Brain microvascular endothelial cell (primary cell): Measurements from ENCODE around the gene APBA1.

Experiments used
- DNase-seq: peaks from one replicate; pipeline ENCODE4 v3.0.0-alpha.2; 2020
- H3K27ac ChIP-seq: fragments of 250-450 bp; sonication (Bioruptor Pico); 2 replicates; pipeline ENCODE4 v1.5.1; 2020; ENCODE audit warnings: mild to moderate bottlenecking, moderate library complexity
- H3K27me3 ChIP-seq: fragments of 250-450 bp; sonication (Bioruptor Pico); replicated peaks from 2 replicates; pipeline ENCODE4 v1.5.1; 2020; ENCODE audit warnings: mild to moderate bottlenecking
- H3K36me3 ChIP-seq: fragments of 250-450 bp; sonication (Bioruptor Pico); replicated peaks from 2 replicates; pipeline ENCODE4 v1.5.1; 2020; ENCODE audit warnings: mild to moderate bottlenecking
- H3K4me3 ChIP-seq: 2 replicates; pipeline ENCODE4 v1.5.1; 2011; ENCODE audit warnings: low read depth, mild to moderate bottlenecking, control low read depth, low read length, moderate library complexity
- CTCF ChIP-seq: IDR thresholded peaks from 2 replicates; pipeline ENCODE4 v1.5.1; 2011; ENCODE audit warnings: low read depth, mild to moderate bottlenecking, moderate library complexity, low read length, control low read depth, inconsistent platforms; ENCODE audit errors: missing control alignments
- in situ Hi-C: cut with HindIII; loops from 2 replicates; pipeline ENCODE4 v1.10.0; 2017; ENCODE audit warnings: low sequenced_read_pairs, low pct_ligation_motif_present

APBA1 gene

GRCh38 chr9:69470186-69470977, 201.8 kb downstream of the APBA1 start:
- DNase-seq, result no peak
- H3K4me3 ChIP-seq, result no peak overlapping the region
- in situ Hi-C loops, result no loop called here
- no peaks in the 10 kb centered on the region for H3K36me3 ChIP-seq
- no peaks in the 10 kb centered on the region for H3K27me3 ChIP-seq
- TF ChIP-seq CTCF, result no peak
- no peak overlapping the region for H3K27ac ChIP-seq

- H3K27me3 ChIP-seq, result no peaks in the 10 kb centered on the region
- in situ Hi-C loops, result no loop called here
- TF ChIP-seq CTCF, result no peak
- DNase-seq, result no peak
- H3K27ac ChIP-seq, result no peak overlapping the region
- no peak overlapping the region for H3K4me3 ChIP-seq
- H3K36me3 ChIP-seq, result no peaks in the 10 kb centered on the region
Measured at GRCh38 chr9:69469136-69469535, 203.0 kb downstream of the APBA1 start.

GRCh38 chr9:69468380-69468779, 203.8 kb downstream of the APBA1 start:
- Histone ChIP-seq H3K27ac (no peak overlapping the region), H3K36me3 (no peaks in the 10 kb centered on the region), H3K27me3 (no peaks in the 10 kb centered on the region), H3K4me3 (no peak overlapping the region)
- in situ Hi-C loops, result no loop called here
- no peak for TF ChIP-seq CTCF
- no peak for DNase-seq

- in situ Hi-C loops, result no loop called here
- no peak for DNase-seq
Measured at GRCh38 chr9:69466151-69466550, 206.0 kb downstream of the APBA1 start.

GRCh38 chr9:69465473-69465872, 206.7 kb downstream of the APBA1 start:
- no peak overlapping the region for H3K4me3 ChIP-seq
- no peak overlapping the region for H3K27ac ChIP-seq
- no peaks in the 10 kb centered on the region for H3K27me3 ChIP-seq
- no peak for TF ChIP-seq CTCF
- no peak for DNase-seq
- in situ Hi-C loops, result no loop called here
- no peaks in the 10 kb centered on the region for H3K36me3 ChIP-seq

More at GRCh38 chr9:69466151-69466550, 206.0 kb downstream of the APBA1 start:
- TF ChIP-seq CTCF, result no peak
- no peak overlapping the region for H3K4me3 ChIP-seq
- H3K27ac ChIP-seq, result no peak overlapping the region
- no peaks in the 10 kb centered on the region for H3K36me3 ChIP-seq
- no peaks in the 10 kb centered on the region for H3K27me3 ChIP-seq
